Measurements from ENCODE around the gene RUFY4.
A peak's percentile ranks its signal among the peaks of the same experiment; 100 is the strongest.
"Not testable (repeated sequence)": the region's sequence is repeated elsewhere in the genome, so short reads cannot be mapped to it uniquely, and the experiment has no call there.

Gene RUFY4

GRCh38 chr2:218031771-218032257, 37.2 kb upstream of the RUFY4 start:
- DNase-seq (ENCODE audit: low read depth) = no peak

GRCh38 chr2:218032336-218033171, 36.5 kb upstream of the RUFY4 start:
- TF ChIP-seq, protein P1, sequence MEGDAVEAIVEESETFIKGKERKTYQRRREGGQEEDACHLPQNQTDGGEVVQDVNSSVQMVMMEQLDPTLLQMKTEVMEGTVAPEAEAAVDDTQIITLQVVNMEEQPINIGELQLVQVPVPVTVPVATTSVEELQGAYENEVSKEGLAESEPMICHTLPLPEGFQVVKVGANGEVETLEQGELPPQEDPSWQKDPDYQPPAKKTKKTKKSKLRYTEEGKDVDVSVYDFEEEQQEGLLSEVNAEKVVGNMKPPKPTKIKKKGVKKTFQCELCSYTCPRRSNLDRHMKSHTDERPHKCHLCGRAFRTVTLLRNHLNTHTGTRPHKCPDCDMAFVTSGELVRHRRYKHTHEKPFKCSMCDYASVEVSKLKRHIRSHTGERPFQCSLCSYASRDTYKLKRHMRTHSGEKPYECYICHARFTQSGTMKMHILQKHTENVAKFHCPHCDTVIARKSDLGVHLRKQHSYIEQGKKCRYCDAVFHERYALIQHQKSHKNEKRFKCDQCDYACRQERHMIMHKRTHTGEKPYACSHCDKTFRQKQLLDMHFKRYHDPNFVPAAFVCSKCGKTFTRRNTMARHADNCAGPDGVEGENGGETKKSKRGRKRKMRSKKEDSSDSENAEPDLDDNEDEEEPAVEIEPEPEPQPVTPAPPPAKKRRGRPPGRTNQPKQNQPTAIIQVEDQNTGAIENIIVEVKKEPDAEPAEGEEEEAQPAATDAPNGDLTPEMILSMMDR (IDR thresholded peaks at IDR 0.05; ENCODE audit: low read depth, low read length, missing control alignments) = no peak
- H3K4me3 ChIP-seq (ENCODE audit: low read depth, low read length) = no peak overlapping the region
- no peak for DNase-seq (ENCODE audit: low read depth)

More at GRCh38 chr2:218031771-218032257, 37.2 kb upstream of the RUFY4 start:
- no peak overlapping the region for H3K4me3 ChIP-seq (ENCODE audit: low read depth, low read length)
- TF ChIP-seq, protein P1 (IDR thresholded peaks at IDR 0.05; ENCODE audit: low read depth, low read length, missing control alignments) = no peak

DNA sequence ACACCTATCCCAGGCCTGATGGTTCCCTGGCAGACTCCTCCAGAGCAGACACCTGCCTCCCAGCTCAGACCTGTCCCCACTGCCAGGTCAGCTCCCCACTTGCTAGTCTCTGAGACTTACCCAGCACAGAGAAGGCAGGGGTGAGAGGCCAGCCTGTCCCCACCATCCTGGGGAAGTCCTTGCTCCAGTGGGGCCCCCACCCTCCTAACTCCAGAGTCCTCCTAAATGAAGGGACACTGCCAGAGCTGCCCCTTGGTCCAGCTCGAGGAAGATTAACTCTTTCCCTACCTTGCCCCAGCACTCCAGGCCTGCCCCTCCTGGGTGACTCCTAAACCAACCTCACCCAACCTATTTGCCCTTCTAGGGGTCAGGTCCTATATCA, 35.9 kb upstream of the RUFY4 start:
- TF ChIP-seq, protein P1 (IDR thresholded peaks at IDR 0.05; ENCODE audit: low read depth, low read length, missing control alignments) = no peak
- no peak for DNase-seq (ENCODE audit: low read depth)
- H3K4me3 ChIP-seq (ENCODE audit: low read depth, low read length) = no peak overlapping the region

DNA sequence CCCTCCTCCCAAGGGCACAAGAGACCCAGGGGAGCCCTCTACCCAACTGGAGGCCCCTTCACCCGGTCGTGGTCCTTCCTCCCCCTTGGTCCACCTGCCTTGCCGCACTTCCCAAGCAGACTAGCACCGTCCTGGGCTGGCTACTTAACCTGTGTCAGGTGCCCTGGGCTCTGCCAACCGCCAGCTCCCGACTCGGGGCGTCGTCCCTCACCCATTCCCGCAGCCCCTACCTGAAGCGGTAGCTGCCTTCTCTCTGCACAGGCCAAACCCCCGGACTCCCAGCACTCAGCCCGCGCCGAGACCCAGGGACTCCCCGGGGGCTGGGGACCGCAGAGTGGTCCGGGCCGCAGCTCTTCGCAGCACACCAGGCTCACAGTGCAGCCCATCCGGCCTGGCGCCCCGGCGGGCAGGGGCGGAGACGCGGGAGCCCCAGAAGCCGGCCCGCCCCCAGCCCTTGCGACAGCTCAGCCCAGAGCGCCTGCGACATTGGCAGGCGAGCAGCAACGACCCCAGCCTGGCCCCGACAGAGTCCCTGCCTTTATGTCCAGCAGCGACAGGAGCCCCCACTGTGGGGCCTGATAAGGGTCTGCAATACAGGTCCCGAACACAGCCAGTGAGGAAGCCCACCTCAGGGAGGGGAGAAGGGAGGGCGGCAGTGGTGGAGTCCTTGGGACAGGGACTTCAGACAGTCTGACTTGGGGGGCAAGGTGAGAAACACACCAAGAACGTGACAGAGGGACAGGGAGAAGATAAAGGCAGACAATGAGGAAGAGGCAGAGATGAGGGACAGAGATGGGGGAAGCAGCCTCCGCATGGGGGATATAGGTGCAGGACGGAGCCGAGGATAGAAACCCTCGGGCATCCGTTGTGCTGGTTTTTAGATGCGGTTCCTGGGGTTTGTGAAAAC, 35.2 kb upstream of the RUFY4 start:
- no peak overlapping the region for H3K4me3 ChIP-seq (ENCODE audit: low read depth, low read length)
- TF ChIP-seq, protein P1 (IDR thresholded peaks at IDR 0.05; ENCODE audit: low read depth, low read length, missing control alignments) = no peak
- DNase-seq (ENCODE audit: low read depth) = no peak

- H3K4me3 ChIP-seq (ENCODE audit: low read depth, low read length) = not testable (repeated sequence)
- DNase-seq (ENCODE audit: low read depth) = peak; percentile 33
- TF ChIP-seq, protein P1 (IDR thresholded peaks at IDR 0.05; ENCODE audit: low read depth, low read length, missing control alignments) = peak; percentile 74
Measured at GRCh38 chr2:218034497-218035213, 34.4 kb upstream of the RUFY4 start.

- TF ChIP-seq, protein P1 (IDR thresholded peaks at IDR 0.05; ENCODE audit: low read depth, low read length, missing control alignments) = no peak
- no peak for DNase-seq (ENCODE audit: low read depth)
- no peak overlapping the region for H3K4me3 ChIP-seq (ENCODE audit: low read depth, low read length)
Measured at GRCh38 chr2:218035463-218036100, 33.5 kb upstream of the RUFY4 start.
